GM13977 (cell line): ENCODE measurements around the gene LRRC4C.

ENCODE experiments used
- DNase-seq: peaks from one replicate; pipeline ENCODE4 v3.0.0; 2012; ENCODE audit warnings: low spot score
- CTCF ChIP-seq: IDR thresholded peaks from 2 replicates; pipeline ENCODE4 v1.5.1; 2012; ENCODE audit warnings: mild to moderate bottlenecking, control low read depth; ENCODE audit not compliant: insufficient read depth; ENCODE audit errors: extremely low read depth, missing control alignments
- in situ Hi-C: fragments of 300-500 bp; cut with MboI; formaldehyde crosslinking; loops from one replicate; pipeline ENCODE4 v1.12.0; 2022; ENCODE audit warnings: low sequenced_read_pairs, low pct_unique_long_range_greater_than_20kb, mixed read lengths, inconsistent platforms; ENCODE audit not compliant: unreplicated experiment

Gene LRRC4C

GRCh38 chr11:40340911-40341310 is 1118.5 kb downstream of the LRRC4C start:
- TF ChIP-seq CTCF: no peak
- no peak for DNase-seq
- in situ Hi-C loops: no loop called here

GRCh38 chr11:40338739-40339138 is 1120.7 kb downstream of the LRRC4C start:
- DNase-seq: no peak
- no peak for TF ChIP-seq CTCF
- in situ Hi-C loops: no loop called here

GRCh38 chr11:40338062-40338461 is 1121.4 kb downstream of the LRRC4C start:
- no peak for TF ChIP-seq CTCF
- in situ Hi-C loops: no loop called here
- no peak for DNase-seq

- no peak for TF ChIP-seq CTCF
- in situ Hi-C loops: no loop called here
- DNase-seq: no peak
Observed at GRCh38 chr11:40337118-40337517, 1122.3 kb downstream of the LRRC4C start.

- in situ Hi-C loops: no loop called here
- no peak for TF ChIP-seq CTCF
- no peak for DNase-seq
Observed at GRCh38 chr11:40328890-40329614, 1130.4 kb downstream of the LRRC4C start.

- in situ Hi-C loops: loop anchor here (25.0 kb wide), 1 partner anchor 864 kb away; no protein-coding TSS in a partner anchor
- no peak for TF ChIP-seq CTCF
- DNase-seq: no peak
Observed at GRCh38 chr11:40323241-40323640, 1136.2 kb downstream of the LRRC4C start.
